GF-D8 (cell line): ENCODE data around the gene ARPC5L.

ENCODE experiments used
- DNase-seq: peaks from one replicate; lab custom pipeline; 2025; lab: John Stamatoyannopoulos, UW

ARPC5L gene

DNA sequence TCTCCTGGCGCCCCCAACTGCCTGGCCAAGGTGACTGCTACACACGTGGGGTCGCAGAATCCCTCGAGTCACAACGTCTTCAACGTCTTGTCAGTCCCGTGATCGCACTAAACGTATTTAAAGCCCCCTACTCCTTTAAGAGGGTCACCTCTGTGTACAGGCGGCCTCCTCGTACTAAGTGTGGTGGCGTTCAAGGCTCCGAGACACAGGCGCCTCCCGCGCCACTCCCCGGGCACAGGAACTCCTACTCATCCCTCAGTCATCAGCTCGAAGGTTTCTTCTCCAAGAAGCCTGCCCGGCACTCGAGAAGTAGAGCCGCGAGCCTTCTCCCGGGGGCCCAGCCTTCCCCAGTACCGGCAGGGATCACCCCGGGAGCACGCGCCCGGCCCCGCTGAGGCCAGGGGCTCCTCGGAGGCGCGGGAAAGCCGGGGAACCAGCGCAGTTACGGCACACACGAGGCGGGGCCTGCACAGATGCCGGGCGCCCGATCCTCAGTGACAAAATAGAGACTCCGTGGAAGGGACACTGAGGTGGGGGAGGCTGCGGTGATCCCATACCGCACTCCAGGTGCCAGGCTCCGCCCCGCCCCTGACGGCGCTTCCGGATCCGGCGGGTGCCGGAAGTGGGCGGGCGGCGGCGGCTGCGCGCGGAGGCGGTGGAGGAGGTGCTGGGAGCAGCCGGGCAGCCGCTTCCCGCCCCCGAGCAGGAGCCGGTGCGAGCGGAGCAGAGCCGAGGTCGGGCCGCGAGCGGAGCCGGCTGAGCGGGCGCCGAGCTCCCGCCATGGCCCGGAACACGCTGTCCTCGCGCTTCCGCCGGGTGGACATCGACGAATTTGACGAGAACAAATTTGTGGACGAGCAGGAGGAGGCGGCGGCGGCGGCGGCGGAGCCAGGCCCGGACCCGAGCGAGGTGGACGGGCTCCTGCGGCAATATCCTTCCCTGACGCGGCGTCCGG lies 6.9 kb downstream of the ARPC5L start:
- DNase-seq = peak; percentile 70

DNA sequence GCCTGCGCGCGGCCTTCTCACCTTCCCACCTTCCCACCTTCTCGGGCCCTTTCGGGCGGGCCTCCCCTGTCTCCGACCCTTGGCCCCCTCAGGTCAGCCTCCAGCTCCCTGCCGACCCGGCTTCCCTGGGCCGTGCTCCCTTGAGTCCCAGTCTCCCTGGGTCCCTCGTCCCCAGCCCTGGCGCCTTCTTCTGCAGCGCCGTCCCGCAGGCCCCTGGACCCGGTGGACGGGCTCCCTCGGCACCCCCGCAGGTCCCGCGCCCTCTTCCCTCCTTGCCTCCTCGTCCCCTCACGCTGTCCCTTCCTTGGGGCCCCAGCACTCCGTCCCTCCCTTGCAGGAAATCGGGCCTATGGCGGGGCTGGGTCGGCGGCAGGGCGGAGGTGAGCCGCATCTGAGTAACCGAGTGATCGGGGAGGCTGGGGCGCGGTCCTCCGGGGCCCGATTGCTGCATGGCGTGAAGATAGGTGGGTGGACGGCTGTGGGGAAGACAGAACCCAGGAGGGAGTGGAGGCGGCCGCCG lies 7.6 kb downstream of the ARPC5L start:
- no peak for DNase-seq

DNA sequence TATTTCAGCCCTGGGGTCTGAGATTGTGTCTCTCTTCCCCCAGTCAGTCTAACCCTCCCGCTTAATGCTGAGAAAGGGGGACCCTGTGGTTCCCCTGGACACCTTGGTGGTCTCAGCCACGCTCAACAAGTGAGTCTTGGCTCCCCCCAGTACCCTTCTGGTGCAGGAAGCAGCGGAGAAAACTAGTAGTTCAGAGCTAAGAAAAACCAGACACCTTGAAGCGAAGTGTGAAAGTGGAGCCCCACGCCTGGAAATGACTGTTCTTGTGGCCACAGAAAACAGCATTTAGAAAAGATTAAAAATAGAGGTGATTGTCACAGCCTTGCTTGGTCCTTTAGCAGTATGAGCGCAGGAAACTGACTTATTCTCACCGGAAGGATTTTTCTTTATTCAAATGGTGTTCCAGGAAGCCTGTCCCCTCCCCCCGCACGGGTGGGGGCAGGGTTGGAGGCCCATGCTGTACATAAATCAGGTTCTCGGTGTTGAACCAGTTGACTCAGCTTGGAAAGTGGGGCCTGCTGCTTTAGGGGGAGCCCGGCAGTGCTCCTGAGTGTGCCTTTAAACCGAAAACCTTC lies 8.1 kb downstream of the ARPC5L start:
- DNase-seq = peak; percentile 5

DNA sequence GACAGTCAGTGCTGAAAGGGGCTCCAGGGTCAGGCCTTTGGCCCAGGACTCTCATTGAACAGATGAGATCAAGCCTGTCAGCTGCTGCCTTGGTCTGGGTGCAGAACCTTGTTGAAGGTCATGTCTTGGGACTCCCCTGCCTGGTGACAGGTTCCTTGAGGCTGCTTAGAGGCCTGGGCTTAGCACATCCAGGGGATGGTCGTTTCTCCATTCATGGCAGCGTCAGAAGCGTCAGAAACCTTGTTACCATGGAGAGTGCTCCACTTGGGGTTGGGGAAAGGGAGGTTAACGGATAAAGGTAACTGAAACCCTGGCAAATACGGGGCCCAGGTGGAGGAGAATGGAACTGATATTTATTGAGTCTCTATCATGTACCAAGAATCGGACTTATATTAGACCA lies 8.8 kb downstream of the ARPC5L start:
- no peak for DNase-seq

DNA sequence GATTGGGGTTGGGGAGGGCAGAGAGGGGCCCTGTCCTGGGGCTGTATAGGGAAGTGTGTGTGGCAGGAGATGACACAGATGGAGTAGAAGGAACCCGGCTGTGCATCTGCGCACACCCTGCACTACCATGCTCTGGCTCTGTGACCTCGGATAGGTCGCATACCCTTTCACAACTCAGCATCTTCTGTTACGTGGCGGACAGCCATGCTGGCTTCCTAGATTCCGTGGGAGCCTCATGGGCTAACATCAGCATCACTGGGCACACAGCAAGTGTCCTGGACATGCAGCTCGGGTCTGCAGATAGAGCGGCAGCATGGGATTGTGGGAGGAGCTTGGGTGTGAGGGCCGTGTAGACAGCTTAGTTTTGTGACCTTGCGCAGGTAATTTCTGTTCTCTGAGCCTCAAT lies 9.2 kb downstream of the ARPC5L start:
- no peak for DNase-seq

DNA sequence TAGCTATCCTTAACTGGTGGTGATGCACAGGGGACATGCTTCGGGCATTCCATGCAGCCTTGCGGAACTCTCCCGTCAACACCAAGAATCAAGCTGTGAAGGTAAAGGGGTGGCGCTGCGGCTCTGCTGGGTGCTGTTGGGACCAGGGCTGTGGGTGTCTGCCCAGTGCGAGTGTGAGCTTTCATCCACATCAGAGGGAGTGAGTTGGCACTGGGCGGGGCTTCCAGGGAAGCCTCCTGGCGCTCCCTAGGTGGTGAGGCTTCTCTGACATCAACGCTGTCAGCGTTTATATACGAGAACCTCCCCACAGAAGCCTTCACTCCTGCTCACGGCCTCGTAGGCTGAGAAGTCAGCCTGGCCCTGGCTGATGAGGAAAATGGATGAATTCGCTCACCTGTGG lies 11.7 kb downstream of the ARPC5L start:
- no peak for DNase-seq

DNA sequence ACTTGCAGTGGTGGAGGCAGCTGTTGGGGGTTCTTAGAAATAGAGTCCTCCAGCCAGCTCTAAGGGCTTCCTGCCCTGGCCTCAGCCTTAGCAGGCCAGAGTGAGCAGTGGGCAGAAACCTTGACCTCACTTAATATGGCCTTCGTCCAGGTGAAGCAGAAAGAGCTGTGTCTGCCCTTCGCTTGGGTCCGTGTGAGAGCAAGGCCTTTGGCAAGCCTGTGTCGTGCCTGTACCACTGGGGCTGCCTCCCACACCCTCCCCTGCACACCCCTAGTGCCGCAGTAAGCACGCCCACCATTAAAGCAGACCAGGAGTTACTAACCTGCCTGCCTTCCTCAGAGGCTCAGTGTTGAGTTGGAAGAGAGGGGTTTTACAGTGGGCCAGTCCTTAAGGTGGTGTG lies 13.6 kb downstream of the ARPC5L start:
- DNase-seq = no peak

DNA sequence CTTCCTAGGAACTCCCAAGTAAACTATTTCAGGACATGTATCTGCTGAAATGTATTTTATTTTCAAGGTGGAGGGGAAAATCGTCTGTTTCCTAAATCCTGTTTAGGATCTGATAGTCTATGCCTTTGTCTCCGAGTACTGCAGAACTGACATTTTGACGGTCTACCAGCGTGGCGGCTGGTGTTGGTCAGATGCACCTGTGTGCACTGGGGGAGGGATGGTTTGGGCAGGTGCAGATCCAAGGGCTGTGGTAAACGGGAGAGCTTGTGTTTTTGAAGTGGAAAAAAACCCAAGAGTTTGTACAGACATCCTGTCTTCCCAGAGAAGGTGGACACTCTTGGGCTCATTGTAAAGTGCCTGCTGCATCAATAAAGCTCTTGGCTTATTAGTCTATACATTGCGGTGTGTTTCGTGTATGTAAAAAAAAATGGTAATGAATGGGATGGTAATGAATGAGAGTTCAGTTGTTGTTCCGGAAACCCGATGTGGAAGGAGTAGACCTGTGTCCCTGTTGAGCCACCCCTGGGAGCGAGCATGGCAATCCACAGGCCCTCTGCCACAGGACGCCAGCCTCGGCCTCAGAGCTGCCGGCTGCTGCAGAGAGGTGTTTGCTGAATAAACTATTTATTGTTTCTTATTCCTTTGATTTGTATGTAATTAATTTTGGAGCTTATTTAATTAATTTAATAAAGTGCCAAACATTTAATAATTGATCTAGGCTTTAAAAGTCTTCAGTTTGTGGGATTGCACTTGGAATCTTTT lies 15.3 kb downstream of the ARPC5L start:
- no peak for DNase-seq

- DNase-seq = no peak
Observed at GRCh38 chr9:124878021-124878420, 16.1 kb downstream of the ARPC5L start.

GRCh38 chr9:124878518-124878917 lies 16.6 kb downstream of the ARPC5L start:
- no peak for DNase-seq

DNA sequence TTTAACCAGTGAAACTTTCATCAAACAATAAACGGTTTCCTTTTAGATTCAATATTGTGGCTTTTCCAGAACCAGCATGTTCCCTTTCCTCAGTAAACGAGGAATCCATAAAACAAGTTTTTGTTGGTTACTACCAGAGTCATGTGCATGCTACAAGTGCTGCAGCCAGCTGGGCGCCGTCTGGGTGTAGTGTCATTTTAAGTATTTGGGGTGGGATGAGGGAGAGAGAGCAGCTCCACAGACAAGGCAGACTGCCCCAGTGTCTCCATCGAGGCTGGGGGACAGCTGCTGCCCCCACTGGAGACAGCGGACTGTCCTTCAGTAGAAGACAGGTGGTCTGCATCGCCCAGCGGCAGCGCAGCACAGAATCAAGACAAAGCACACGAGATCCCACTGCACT lies 17.3 kb downstream of the ARPC5L start:
- DNase-seq = no peak

DNA sequence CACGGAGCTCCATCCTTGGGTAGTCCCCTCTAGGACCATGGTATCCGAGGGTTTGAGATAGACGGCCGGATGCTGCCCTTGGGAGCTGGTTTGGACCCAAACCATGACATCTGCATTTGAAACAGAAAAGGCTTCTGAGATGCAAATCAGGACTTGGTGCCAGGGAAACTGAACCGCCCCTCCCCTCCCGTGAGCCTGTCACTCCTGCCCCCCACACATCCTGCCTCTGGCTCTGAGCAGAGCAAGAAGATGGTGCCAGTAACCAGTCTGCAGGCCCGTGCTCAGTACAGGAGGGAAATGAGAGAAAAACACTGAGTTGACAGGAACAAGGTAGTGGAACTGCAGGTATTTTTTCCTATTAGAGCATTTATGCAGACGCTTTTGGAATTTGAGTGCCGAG lies 18.6 kb downstream of the ARPC5L start:
- DNase-seq = no peak

GRCh38 chr9:124881138-124881743 lies 19.3 kb downstream of the ARPC5L start:
- no peak for DNase-seq

GRCh38 chr9:124882231-124882630 lies 20.3 kb downstream of the ARPC5L start:
- DNase-seq = no peak

DNA sequence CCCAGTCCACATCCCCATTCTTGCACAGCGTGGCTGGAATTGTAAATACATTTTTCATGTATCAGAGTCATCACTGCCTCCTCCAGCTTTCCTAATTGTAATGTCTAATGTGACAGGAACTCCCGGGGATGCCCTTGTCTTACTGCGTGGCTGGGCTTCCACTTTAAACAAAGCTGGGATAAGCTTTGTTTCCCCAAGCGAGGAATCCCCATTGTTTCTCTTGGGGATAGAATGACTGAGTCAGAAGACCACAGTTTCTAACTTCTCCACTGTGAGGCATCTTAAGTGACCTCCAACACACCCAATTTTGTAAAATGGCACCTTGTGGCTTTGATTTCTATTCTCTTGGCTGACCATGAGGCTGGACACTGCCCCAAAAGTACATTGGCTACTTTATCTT lies 22.4 kb downstream of the ARPC5L start:
- no peak for DNase-seq

DNA sequence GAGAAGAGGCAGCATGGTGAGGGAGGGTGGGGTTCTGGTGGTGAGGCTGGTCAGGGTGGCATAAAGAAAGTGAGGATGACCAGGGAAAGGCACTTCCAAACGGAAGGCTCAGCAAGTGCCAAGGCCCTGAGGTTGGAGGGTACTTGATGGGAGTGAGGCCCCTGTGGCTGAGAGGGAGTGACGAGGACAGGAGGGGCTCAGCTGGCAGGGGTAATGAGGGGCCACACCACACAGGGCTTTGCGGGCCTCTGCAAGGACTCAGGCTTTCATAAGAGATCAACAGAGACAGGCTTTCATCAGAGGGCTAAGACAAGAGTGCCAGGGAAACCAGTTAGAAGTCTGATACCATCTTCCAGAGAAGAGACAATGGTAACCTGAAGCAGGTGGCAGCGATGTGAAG lies 23.6 kb downstream of the ARPC5L start:
- no peak for DNase-seq

DNA sequence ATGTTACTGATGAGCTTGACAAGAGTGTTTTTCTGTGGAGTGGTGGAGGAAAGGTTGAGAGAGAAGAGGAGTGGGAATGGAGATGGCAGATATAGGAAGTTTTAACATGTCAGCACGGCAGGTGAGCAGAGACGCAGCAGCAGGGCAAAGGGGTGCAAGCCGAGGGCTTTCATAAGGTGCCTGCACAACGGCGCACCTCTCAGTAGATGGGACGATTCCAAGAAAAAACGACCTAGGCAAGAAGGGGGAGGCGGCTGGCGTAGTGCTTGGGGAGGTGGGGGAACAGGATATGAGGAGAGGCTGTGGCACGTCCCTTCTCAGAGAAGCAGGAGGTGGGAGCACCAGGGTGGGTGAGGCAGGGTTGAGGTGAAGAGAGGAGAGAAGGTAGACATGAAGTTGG lies 24.5 kb downstream of the ARPC5L start:
- no peak for DNase-seq

- DNase-seq = no peak
Observed at GRCh38 chr9:124886866-124887492, 25.0 kb downstream of the ARPC5L start.

DNA sequence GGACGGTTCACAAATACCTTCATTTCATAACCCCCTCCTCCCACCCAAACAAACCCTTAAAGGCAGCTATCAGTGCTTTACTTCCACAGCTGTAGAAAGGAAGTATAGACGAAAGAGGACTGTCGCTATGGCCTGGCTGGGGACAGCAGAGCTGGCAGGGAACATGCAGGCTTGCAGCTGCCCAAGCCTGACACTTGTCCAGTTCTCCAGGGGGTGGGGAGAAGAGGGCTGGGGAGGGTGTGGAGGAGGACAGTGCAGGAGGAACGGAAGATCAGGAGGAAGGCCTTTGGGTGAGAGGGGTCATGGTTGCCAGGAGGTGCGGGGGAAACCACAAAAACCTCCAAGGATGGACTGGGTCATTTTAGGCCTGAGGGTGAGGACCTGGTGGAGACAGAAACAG lies 25.9 kb downstream of the ARPC5L start:
- DNase-seq = no peak

DNA sequence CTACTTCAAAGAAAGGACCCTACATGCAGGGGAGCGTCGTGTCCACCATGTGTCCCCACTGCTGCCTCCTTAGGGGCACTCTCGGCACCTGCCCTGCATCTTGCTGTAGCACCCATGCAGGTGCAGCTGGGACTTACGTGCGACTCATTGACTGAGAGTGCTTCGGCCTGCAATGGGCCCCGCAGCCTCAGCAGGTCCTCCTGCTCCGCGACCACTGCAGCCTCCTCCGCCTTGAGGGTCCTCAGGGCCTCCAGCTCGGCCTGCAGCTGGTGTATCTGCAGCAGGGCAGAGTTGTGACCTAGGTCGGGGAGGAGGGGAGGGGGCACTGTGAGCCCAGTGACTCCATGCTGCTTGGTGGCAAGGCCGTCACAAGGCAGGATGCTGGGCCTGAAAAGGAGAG lies 27.1 kb downstream of the ARPC5L start:
- DNase-seq = no peak

DNA sequence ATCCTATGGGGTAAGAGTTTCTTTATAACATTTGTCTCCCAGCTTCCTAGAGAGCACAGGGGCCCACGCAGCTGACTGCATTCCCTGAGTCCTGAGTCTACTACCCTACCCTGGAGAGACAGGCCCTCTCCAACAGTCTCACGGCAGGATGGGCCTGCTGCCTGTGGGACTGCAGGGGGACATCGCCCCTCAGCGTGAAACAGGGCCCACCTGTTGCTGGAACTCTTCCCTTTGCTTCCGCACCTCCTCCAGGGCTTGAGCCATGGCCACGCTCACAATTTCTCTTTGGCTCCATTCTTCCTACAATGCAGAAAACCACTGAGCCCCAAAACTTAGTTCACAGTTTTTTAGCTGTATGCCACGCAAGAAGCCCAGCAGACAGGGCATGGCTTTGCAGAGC lies 28.2 kb downstream of the ARPC5L start:
- no peak for DNase-seq
